ENCODE measurements around the gene RASAL2.

Gene RASAL2
- total RNA-seq, result 0 to 0.61 reads per million in 2 donors

DNA sequence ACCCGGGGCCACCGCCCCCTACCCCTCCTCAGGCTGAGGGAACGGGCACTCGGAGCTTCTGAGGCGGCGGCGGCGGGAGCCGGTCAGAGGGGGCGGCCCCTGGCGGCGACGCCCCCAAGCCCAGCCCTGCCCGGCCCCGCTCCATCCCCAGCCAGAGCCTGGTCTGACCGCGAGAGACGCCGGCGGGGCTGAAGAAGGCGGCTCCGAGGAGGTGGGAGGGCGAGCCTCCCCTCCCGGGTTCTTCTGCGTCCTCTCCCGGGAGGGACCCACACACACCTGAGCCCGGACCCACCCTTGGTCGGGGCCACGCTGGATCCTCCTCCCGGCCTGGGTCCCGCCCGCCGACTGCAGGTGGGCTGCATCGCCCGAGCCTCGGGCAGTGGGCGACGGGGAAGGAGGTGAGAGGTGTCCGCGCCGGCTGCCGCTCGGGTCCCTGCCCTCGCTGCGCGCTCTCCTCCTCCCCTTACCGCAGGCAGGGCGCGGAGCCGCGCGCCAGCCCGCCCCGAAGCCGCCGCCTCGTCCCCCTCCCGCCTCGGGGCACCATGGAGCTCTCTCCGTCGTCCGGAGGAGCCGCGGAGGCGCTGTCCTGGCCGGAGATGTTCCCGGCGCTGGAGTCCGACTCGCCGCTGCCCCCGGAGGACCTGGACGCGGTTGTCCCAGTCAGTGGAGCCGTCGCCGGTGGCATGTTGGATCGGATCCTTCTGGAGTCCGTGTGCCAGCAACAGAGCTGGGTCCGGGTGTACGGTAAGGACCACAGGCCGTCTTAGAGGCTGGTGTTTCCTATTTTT lies at the start of gene RASAL2:
Gene RASAL2, plus strand, starts transcription at position 154 of the 788 bp plus-strand sequence. Its CDS starts 389 bp downstream, at position 543.
- DNase-seq, result peak in 1 of 5 experiments; percentile 12

DNA sequence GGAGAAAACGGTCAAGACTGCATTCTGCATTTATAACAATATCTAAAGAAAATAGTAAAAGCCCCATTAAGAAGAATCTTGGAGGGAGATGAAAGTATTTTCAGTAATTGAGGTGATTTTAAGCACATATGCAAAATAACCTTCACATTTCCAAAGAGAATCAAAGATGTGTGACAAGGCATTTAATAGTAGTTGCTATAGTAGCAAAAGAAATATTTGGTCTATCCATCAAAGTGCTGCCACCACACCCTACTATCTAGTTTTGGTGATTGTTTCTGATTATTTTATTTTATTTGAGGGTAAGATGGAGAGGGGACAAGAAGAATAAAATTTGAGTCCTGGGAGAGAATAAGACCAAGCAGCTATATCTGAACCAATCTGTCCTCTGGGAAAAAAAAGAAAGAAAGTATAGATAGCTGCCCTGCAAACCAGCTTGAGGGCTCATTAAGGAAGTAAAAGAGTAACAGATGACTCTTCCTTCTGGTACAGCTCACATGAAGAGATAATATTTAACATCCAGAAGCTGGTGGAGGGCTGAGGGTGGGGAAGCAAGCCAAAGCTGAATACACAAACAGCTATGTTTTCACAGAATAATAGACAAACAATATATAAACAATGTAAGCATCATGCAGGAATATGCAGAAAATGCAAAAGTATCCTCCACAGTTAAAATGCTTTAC lies 47.2 kb upstream of the RASAL2 start:
- no peak for DNase-seq

DNA sequence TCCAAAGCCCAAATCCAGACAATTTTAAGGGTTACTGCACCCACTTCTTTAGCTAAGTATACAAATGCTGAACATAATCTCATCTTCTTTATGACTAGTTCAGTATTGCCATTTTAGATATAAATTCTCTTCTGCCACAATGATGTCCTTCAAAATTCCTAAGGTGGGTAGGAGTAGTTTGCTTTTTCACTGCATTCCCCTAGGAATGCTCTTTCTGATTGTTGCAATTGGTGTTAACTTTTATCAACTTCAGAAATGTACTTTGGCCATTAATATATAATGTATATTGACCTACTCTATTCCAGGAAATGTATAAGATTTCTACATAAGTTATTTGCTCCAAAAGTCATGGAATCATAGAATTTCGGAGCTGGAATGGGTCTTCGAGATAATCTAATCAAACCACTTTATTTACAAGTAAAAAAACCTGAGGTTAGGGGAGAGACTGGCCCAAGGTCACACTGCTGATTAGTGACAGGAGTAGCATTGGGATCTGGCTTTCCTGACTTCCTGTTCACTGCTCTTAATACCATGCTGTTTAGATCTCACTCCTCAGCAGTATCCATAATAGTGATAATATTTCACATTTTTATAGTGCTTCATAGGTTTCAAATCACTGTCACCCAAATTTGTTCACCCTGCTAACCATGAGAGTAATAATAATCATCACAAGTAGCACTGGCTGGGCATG lies 46.4 kb upstream of the RASAL2 start:
- no peak for DNase-seq

DNA sequence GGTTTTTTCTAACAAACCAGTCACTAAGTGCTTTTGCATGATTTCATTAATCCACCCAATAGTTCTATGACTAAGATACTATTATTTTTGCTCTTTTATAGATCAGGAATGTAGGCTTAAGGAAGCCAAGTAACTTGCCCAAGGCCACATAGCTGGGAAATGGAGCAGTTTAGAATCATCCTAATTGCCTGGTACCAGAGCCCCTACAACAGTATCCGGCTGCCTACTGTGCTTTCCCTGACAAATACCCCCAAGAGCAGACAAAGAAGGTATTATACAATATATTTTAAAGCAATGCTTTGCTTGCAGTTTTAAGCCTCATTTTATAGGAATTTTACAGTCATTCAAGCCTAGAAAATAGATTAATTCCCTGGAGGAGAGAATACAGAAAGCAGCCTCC lies 45.5 kb upstream of the RASAL2 start:
- no peak for DNase-seq

DNA sequence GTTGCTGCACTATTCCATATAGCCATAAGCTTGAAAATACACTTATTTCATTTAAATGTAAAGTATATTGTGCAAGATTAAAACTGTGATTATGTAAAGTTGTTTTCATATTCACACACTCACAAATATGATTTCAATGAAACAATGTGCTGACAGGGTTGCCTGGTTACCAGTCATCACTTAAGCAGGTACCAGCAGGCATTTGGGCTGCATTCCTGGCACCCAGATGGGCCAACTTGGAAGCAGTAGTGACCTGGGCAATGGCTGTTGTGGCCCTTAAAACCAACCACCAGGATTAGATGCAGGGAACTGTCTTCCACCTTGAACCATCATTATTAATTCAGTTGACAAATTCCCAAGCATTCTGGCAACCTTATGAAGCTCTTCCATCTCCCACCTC lies 45.0 kb upstream of the RASAL2 start:
- no peak for DNase-seq

DNA sequence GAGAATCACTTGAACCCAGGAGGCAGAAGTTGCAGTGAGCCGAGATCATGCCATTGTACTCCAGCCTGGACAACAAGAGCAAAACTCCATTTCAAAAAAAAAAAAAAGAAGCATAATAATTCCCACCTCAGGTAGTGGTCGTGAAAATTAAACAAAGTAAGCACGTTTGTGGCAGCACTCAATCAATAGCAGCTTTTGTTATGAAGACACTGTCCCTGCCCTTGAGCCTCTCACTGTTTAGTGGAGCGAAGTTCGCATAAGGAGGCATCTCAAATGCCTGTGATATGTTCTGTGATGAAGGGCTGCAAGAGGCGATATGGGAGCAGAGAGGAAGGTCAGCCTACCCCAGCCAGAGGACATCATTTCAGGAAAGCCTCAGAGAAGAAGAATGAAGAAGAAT lies 43.8 kb upstream of the RASAL2 start:
- DNase-seq, result no peak

DNA sequence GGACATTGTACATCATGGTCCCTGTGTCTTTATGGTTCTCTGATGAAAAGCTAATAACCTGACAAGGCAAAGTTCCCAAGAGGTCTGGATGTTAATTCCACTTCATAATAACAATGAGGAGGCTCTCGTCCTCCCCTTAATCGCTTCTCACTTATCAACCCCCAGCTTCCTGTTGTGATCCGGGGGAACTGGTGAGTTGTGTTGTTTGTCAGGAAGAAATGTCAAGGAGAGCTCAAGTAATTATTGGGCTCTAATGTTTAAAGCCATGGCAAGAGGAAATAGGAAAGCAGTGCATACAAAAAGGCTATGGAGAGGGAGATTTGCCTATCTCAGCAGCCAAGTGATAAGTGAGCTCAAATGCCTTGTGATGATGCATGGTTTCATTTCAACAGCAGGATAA lies 42.8 kb upstream of the RASAL2 start:
- DNase-seq, result no peak

DNA sequence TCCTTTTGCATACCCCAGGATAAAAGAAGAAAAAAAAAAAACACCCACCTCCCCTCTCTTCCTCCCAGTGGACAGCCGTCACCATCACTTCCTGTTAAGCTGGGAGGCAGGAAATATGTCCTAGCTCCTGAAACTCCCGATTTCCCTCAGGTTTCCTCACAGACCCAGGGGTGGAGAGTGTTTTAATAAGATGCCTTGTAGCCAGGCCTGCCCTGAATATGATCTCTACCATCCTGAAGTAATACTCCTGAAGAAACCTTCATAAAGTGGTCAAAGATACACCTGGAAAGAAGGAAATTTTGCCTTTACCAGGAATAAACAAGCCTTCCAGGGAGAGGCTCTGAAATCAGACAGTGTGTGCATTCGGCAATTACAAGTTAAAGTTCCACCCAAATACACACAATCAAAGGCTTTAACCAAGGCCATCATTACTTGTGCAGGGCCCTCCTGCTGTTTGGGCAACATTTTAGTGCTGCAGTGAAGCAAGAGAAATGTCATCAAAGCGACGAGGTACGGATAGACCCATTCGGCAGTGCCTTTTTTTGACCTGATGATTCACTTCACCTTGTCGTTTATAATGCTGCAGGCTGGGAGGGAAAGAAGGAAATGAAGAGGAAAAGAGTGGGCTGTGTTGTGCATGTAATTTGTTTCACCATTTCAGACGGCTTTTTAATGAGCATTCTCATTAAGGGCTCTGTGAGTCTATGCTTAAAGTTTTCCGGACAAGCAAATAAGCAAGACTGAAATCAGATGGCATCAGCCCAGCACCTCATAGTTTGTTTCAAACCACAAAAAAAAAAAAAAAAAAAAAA lies 41.0 kb upstream of the RASAL2 start:
- DNase-seq, result no peak

DNA sequence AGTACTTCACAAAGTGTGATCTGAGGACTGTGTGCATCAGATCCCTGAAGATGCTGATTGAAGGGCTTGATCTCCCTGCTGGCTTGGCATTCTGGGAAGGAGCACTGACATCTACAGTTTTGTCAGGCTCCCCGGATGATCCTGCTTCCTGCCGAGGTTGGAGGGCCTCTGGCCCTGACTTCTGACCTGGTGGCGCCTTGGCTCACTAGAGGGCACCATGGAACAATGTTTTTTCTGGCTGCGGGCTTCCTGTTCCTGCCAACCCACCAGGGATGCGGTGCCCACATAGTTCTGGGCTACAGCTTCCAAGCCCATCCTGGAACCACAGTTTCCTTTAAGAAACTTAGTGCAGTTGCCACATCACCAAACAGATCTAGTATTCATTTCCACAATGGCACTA lies 38.8 kb upstream of the RASAL2 start:
- DNase-seq, result peak in 1 of 5 experiments; percentile 4

DNA sequence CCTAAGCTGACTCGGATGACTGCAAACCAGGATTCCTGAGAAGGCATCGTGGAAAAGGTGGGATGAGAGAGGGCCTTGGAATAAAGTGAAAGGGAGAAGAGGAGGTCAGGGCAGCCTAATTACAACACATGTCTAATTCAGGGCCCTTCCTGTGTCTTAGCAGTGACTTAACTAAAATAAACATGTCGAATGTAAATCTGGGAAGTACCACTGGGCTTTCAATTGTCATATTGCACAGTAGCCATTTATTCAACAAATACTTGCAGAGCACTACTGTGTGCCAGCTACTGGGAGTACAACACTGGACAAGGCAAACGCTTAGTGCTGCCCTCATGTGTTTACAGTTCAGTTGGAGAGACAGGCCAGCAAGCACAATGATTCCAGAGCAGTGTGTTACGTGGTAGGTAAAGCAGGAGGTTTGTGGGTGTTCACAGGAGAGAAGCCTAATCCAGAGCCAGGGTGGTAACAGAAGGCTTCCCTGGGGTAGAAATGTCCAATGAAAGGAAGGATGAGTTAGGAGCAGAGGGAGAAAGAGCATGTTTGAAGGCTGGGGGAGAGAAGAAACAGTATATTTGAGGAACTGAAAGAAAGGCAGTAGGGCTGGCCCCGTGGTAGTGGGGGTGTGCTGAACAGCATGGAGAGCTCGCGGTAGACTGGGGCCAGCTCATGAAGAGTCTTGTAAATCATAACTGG lies 38.0 kb upstream of the RASAL2 start:
- DNase-seq, result no peak

DNA sequence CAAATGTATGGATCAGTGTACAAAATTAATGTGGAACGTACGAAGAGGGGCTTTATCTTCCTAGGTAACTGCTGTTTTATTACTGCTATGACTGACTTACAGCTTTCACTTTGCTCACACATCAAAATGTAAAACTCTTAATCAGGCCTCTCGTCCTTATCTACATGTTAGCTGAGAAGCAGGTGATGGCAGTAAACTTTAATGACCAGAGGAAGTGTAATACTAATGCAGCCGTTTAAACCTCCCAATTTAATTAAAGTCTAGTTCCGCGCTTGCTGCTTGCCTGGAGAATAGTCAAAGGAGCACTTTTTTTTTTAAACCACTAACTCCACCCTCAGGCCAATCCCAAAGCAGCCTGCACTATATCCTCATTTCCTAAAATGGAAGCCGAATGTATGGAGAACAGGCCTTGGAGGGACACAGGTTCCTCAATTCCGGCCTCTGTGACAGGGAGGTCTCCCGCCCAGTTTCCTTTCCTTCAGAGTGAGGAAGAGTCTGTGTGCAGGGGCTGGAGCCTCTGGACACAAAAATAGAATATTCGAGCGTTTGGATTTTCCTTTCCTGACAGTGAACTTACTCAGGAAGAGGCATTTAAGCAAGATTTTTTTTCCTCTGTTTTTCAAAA lies 36.7 kb upstream of the RASAL2 start:
- no peak for DNase-seq

DNA sequence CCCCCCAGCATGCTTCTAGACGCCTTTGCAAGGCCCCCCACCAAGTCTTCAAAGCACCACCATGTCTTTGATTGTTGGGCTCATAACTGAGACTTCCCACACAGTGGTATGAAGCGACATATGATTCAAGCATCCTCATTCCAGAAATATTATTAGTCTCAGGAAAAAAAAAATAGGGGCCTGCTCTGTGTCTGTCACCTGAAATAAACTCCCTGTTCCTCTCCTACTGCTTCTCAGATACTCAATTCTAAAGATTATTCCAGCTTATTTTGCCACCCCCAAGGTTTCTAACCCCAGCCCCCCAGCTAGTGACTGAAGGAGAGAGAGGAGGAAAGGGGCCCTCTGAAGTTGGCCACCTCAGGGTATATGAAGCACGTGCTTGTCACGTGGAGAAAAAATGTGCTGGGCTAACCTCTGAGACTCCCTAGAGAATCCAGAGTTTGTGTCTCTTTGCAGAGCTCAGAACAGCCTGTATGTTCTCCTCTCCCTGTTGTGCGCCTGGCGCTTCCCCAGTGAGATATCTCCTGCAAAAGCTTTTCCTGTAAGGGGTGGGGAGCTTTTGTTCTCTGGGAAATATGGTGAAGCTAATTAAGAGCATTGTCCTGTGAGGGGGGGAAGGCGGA lies 35.9 kb upstream of the RASAL2 start:
- no peak for DNase-seq

DNA sequence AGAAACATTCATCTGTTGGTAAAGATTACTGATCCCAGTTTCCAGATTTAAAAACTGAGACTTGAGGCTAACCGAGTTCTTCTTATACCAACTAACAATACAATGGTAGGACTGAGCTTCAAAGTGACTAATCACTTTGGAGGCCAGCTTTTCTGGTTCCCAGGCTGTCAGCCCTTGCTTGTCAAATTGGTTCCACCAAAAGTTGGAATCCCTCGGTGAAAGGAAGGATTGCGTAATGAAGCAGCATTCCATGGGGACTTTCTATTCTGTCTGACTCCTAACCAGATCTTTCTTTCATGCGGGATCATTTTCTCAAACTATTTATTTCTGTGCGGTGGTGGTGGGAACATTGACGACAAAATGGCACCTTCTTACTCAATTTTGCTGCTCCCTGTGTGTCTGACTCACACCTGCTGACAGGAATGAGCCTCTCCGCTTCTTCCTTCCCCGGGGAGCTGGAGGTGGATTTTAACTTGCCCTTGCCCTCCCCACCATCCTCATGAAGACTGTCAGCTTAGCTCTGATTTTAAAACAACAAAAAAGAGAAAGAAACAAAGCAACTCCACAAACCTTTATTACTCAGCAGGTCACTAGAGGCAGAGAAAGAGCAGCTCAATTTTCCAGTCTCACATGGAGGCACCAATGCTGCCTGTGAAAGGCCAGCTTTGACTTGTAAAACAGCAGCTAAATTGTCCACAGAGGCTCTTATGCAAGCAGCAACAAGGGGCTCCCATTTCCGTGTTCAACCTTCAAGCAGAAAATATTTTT lies 32.9 kb upstream of the RASAL2 start:
- DNase-seq, result no peak

DNA sequence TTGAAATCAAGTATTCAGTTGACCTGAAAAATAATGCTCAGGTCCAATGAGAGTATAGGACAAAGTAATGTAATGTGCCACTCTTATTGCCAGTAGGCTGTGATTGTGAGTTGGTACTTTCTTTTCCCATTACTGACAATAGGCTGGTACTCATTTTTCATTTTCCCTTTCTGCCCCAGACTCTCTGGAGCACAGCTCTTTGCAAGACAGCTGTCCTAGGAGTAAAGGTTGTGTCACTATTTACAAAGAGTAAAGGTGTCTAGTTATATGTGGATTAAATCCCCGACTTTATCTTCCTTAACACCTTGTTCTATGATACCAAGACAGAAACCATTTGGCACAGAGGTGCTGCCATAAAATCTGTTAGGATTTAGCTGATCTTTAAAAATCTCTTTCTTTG lies 32.3 kb upstream of the RASAL2 start:
- DNase-seq, result no peak

DNA sequence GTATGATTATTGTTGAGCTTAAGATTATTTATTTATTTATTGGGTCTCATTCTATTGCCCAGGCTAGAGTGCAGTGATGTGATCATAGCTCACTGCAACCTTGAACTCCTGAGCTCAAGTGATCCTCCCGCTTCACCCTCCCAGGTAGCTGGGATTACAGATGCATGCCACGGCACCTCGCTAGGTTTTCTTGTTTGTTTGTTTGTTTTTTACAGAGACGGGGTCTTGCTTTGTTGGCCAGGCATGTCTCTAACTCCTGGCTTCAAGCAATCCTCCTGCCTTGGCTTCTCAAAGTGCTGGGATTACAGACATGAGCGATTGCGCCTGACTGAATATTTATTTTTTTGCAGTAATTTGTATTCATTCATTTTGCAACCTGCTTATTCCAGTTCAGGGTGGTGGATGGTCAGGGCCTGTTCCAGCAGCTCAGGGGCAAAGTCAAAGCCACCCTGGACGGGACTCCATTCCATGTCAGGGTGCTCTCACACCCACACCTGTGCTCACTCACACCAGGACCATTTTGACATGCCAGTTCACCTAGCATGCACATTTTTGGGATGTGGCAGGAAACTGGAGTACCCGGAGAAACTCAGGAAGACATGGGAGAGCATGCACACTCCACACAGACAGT lies 29.6 kb upstream of the RASAL2 start:
- DNase-seq, result no peak

DNA sequence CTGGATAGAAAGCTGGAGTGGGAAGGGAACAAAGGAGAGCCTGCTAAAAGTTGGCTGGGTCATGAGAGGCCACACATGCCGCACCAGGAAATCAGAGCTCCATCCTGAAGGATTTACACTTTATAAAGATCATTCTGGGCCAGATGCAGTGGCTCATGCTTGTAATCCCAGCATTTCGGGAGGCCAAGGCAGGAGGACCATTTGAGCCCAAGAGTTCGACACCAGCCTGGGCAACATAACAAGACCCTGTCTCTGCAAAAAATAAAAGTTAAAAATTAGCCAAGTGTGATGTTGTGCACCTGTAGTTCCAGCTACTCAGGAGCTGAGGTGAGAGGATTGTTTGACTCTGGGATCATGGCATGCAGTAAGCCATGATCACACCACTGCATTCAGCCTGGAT lies 28.7 kb upstream of the RASAL2 start:
- no peak for DNase-seq

DNA sequence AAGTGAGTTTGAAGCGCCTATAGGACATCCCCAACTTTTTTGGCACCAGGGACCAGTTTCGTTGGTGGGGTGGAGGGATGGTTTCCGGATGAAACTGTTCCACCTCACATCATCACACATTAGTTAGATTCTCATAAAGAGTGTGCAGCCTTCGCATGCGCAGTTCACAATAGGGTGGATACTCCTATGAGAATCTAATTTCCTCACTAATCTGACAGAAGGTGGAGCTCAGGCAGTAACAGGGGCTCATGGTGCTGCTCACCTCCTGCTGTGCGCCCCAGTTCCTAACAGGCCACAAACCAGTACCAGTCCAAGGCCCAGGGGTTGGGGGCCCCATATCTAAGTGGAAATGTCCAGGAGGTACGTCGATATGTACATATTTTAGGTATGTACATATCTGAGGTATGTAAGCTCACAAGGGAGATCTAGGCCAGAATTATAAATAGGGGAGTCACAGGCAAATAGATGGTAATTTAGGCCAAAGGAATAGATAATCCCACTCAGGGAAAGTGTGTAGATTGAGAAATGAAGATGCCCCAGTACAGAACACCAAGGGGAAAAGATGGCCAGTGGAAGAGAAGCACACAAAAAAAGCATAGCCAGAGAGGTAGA lies 27.5 kb upstream of the RASAL2 start:
- no peak for DNase-seq

DNA sequence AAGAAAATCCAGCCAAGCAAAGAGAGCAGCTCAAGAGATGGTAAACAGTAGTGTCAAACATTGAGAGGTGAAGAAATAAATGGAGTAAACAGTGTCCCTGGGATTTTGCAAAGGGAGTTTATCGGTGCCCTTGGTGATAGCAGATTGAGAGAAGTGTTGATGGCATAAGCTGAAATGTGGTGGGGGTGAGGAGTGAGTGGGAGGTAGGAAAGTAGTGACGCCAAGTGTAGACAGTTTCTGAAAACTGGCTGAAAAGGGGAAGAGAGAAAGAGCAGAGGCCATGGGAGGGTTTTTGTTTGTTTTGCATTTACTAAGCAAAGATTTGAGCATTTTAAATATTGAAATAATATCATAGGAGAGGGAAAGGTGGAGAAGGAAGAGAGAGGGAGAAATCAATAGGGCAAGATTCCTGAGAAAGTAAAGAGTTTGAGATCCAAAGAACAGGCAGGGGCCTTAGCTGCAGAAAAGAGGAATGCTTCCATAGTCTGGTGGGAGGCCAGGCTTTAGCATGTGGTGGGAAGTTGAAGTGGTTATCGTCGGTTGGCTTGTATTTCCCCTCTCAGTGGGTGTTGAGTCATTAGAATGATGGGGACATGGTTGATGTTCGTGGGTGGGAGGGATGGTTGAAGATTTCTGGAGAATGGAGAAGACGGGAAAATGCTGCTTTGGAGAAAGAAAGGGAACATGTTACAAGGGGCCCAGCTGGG lies 26.8 kb upstream of the RASAL2 start:
- no peak for DNase-seq

DNA sequence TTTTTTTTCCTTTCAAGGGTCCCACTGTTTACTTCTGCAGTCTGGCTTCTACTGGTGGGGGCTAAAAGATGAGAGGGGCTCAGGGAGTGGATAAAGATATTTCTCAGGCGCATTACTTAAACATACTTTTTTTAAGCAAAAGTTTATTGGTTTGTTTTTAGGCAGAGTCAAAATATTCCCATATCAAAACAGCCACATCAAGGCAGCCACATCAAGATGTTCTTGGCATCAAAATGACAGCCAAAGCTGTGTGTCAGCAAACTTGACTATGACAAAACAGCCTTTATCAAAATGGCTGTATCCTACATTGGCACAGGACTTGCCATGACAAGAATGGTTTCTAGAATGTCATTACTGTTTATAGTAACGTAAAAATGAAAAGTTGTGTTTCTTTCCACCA lies 22.1 kb upstream of the RASAL2 start:
- DNase-seq, result no peak
